Activated naive CD4-positive, alpha-beta T cell treated with anti-CD3 and anti-CD28 coated beads for 36 hours (primary cell): ENCODE measurements around the gene ZMYND12. TPM values are rescaled to one million over a fixed set of nuclear protein-coding genes. Genes with fewer than 3 reads are reported as not detected.

Experiments
- CTCF ChIA-PET: fragments of 350-600 bp; sonication (Branson Sonifier 250); formaldehyde crosslinking; loops from one replicate; lab custom pipeline; 2021; ENCODE audit warnings: antibody characterized with exemption; lab: Charles Lee
- DNase-seq: peaks from one replicate; pipeline ENCODE4 v3.0.0-alpha.2; 2020
- H3K27ac Mint-ChIP-seq: one replicate; pipeline ENCODE4 v1.8.0; 2021; ENCODE audit warnings: mild to moderate bottlenecking, mixed read lengths
- H3K27me3 Mint-ChIP-seq: one replicate; pipeline ENCODE4 v1.8.0; 2021; ENCODE audit warnings: low read depth, mixed read lengths
- H3K36me3 Mint-ChIP-seq: one replicate; pipeline ENCODE4 v1.8.0; 2021; ENCODE audit warnings: low read depth, mixed read lengths
- H3K4me1 Mint-ChIP-seq: one replicate; pipeline ENCODE4 v1.8.0; 2021; ENCODE audit warnings: low read depth, mixed read lengths
- H3K4me3 Mint-ChIP-seq: one replicate; pipeline ENCODE4 v1.8.0; 2021; ENCODE audit warnings: mild to moderate bottlenecking, moderate library complexity, mixed read lengths
- H3K9me3 Mint-ChIP-seq: one replicate; pipeline ENCODE4 v1.8.0; 2021; ENCODE audit warnings: mixed read lengths
- intact Hi-C: fragments of 100-400 bp; cut with micrococcal nuclease; formaldehyde crosslinking; loops from one replicate; pipeline ENCODE4 v1.15.1; 2023
- total RNA-seq, 2 experiments: library from RNA; stranded (reverse); gene quantifications; one replicate each; pipeline ENCODE4 v1.2.3, GENCODE V29; 2021

ZMYND12 gene
- total RNA-seq, 2 experiments from 2014 or later = 0.74 to 0.76 TPM

DNA sequence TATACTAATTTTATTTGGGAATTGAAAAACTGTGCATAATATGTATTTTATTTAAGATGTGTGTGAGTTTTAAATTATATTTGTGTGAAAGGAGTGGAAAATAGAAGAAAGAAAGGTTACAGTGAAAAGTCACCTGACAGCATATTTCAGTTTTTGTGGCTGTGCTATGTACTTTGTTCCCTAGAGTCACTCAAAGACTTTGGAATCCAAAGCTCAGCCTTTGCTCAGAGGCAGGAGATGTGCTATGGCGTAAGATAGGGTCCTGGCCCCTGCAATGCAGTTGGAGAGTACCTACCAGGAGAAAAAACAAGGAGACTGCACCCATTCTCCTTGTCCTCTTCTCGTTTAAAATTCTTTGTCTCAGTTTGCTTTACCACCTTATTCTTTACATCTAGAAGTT is 10.2 kb upstream of the ZMYND12 start:
- DNase-seq = no peak
- Mint-ChIP-seq H3K27me3 (no peaks in the 10 kb centered on the region), H3K27ac (no peak overlapping the region), H3K4me3 (no peak overlapping the region), H3K4me1 (peaks cover 21% of the 10 kb centered on the region), H3K9me3 (no peaks in the 10 kb centered on the region), H3K36me3 (no peaks in the 10 kb centered on the region)
- intact Hi-C loops = loop anchor here (10.0 kb wide), 1 partner anchor 379 kb away; the partner anchor contains the start of gene ZNF691
- CTCF ChIA-PET = no interaction called here

DNA sequence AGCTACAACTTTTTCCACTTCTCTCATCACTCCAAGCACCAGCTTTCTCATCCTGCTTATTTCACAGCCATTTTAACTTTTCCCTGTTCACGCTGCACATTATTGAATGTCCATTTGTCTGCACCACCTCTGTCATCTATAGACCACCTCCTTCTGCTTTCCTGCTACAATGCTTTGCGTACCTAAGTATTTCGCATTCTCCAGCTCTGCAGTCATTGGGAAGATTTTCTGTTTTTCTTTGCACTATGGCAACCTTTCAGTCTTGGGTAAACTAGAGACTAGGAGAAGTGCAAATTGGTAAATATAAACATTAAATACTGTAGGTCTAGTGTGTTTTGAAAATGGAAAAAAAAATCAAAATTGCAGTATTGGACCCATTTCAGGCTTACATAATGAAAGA is 8.1 kb upstream of the ZMYND12 start:
- H3K36me3 Mint-ChIP-seq = peaks cover 13% of the 10 kb centered on the region
- peaks cover 26% of the 10 kb centered on the region for H3K4me1 Mint-ChIP-seq
- CTCF ChIA-PET = no interaction called here
- no peak overlapping the region for H3K27ac Mint-ChIP-seq
- peak overlapping the region; percentile 77 for H3K4me3 Mint-ChIP-seq
- no peaks in the 10 kb centered on the region for H3K9me3 Mint-ChIP-seq
- DNase-seq = no peak
- H3K27me3 Mint-ChIP-seq = no peaks in the 10 kb centered on the region
- intact Hi-C loops = loop anchor here (2.0 to 10.0 kb wide), 3 partner anchors 219 to 381 kb away; partner anchors contain the start of genes ERMAP, SVBP, YBX1 and ZNF691

DNA sequence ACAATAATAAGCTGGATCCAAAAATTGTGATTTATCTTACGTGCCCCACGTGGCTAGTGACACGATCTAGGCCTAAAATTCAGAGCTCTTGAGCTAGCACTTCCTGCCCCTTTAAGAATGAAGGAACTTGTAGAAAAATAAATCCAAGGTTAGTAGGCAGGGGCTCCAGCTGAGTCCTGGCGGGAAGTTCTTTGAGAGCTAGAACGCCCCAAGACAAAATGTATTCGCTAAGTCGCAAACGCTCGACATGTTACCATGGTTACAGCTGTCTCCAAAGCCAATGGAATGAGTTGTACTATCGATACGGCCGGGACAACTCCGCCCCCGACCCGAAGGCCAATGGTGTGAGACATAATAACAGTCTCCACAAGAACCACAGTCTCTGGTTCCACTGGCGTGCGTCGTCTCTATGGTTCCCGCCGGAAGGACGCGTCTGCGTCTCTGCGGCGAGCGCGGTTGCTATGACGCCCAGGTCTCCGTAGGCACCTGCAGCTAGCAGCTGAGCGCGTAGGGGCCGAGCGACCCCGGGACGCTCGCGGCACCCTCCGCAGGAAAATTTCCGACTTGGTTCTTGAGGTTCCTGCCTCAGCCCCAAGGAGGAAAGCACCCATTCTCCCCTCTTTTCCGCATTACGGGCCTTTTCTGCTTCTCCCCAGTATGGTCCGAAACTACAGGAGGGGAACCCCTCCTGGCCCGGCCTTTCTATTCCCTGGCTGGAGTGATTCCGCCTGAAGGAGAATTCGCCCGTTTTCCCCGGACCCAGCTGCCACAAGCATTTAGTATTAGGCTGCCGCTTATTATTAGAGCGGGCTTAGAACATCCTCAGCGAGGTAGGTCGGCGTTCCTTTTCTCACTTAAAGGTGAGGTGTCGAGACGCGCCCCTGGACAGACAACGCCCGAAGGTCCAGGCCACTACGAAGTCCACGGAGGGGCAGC is 7.3 kb upstream of the ZMYND12 start, which contains the start of gene CCDC30:
TSS of gene CCDC30 (plus strand) at position 459 of the 936 bp plus-strand sequence. CDS start 17,266 bp downstream, outside the sequence.
- peaks cover 18% of the 10 kb centered on the region for H3K36me3 Mint-ChIP-seq
- H3K9me3 Mint-ChIP-seq = no peaks in the 10 kb centered on the region
- intact Hi-C loops = loop anchor here (2.0 to 10.0 kb wide), 3 partner anchors 220 to 382 kb away; partner anchors contain the start of genes ERMAP, SVBP, YBX1 and ZNF691
- H3K27ac Mint-ChIP-seq = peak within 1 kb of the TSS; percentile 34
- H3K4me1 Mint-ChIP-seq = peaks cover 32% of the 10 kb centered on the region
- DNase-seq = peak; percentile 97
- peak within 1 kb of the TSS; percentile 77 for H3K4me3 Mint-ChIP-seq
- no peaks in the 10 kb centered on the region for H3K27me3 Mint-ChIP-seq
- CTCF ChIA-PET = interaction anchor here (1.4 kb wide), 1 partner anchor 289 kb away, joined by 5 read pairs; no protein-coding TSS in a partner anchor

- CTCF ChIA-PET = no interaction called here
These were observed 5.4 kb upstream of the ZMYND12 start for GRCh38 chr1:42461196-42461595.

DNA sequence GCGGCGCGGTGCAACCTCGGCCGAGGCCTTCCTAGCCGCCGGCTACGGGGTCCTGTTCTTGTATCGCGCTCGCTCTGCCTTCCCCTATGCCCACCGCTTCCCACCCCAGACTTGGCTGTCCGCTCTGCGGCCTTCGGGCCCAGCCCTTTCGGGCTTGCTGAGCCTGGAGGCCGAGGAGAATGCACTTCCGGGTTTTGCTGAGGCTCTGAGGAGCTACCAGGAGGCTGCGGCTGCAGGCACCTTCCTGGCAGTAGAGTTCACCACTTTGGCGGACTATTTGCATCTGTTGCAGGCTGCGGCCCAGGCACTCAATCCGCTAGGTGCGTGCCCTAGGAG is 900 bp upstream of the ZMYND12 start:
- peak; percentile 69 for DNase-seq
- peaks cover 24% of the 10 kb centered on the region for H3K4me1 Mint-ChIP-seq
- H3K27me3 Mint-ChIP-seq = no peaks in the 10 kb centered on the region
- H3K4me3 Mint-ChIP-seq = peak overlapping the region; percentile 95
- no peaks in the 10 kb centered on the region for H3K9me3 Mint-ChIP-seq
- intact Hi-C loops = loop anchor here (1.0 to 10.0 kb wide), 6 partner anchors 64 to 1762 kb away; partner anchors contain the start of genes C1orf50, FOXJ3, NFYC and P3H1
- H3K36me3 Mint-ChIP-seq = peaks cover 32% of the 10 kb centered on the region
- CTCF ChIA-PET = interaction anchor here (1.2 to 1.3 kb wide), 2 partner anchors 118 to 284 kb away, joined by 4 to 5 read pairs; no protein-coding TSS in a partner anchor
- peak overlapping the region; percentile 94 for H3K27ac Mint-ChIP-seq

More at GRCh38 chr1:42461196-42461595, 5.4 kb upstream of the ZMYND12 start:
- H3K4me1 Mint-ChIP-seq = peaks cover 42% of the 10 kb centered on the region
- H3K27me3 Mint-ChIP-seq = no peaks in the 10 kb centered on the region
- peaks cover 30% of the 10 kb centered on the region for H3K36me3 Mint-ChIP-seq
- no peaks in the 10 kb centered on the region for H3K9me3 Mint-ChIP-seq
- H3K27ac Mint-ChIP-seq = no peak overlapping the region
- intact Hi-C loops = loop anchor here (5.0 to 10.0 kb wide), 2 partner anchors 356 to 384 kb away; partner anchors contain the start of genes ERMAP, SVBP and ZNF691
- no peak for DNase-seq
- H3K4me3 Mint-ChIP-seq = no peak overlapping the region

- H3K27ac Mint-ChIP-seq = no peak overlapping the region
- CTCF ChIA-PET = interaction anchor here (0.9 kb wide), 1 partner anchor 134 kb away, joined by 3 read pairs; no protein-coding TSS in a partner anchor
- DNase-seq = no peak
- intact Hi-C loops = loop anchor here (10.0 kb wide), 1 partner anchor 1760 kb away; the partner anchor contains the start of gene NFYC
- H3K9me3 Mint-ChIP-seq = no peaks in the 10 kb centered on the region
- no peak overlapping the region for H3K4me3 Mint-ChIP-seq
- H3K27me3 Mint-ChIP-seq = no peaks in the 10 kb centered on the region
- H3K4me1 Mint-ChIP-seq = peaks cover 25% of the 10 kb centered on the region
- H3K36me3 Mint-ChIP-seq = peaks cover 21% of the 10 kb centered on the region
These were observed 1.4 kb downstream of the ZMYND12 start for GRCh38 chr1:42454403-42454802.

- CTCF ChIA-PET = no interaction called here
- Mint-ChIP-seq H3K4me3 (no peak overlapping the region), H3K27ac (no peak overlapping the region), H3K27me3 (no peaks in the 10 kb centered on the region), H3K4me1 (peaks cover 21% of the 10 kb centered on the region), H3K36me3 (peaks cover 17% of the 10 kb centered on the region), H3K9me3 (no peaks in the 10 kb centered on the region)
- DNase-seq = no peak
- intact Hi-C loops = loop anchor here (10.0 kb wide), 1 partner anchor 1759 kb away; the partner anchor contains the start of gene NFYC
These were observed 2.4 kb downstream of the ZMYND12 start for GRCh38 chr1:42453386-42453785.

DNA sequence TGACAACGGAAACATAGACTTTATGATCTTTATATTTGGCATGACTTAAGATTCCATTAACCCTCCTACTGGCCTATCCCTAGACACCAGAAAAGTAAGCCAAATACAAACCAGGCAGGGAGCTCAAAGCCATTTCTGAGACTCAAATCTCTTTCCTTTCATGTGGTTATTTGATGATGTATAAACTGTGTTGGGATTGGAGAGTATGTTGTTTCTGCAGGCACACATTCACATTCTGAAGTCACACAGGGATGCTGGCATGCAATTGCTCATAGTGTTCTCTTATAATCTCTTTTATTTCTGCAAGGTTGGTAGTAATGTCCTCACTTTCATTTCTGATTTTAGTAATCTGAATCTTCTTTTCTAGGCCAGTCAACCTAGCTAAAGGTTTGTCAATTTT is 5.8 kb downstream of the ZMYND12 start:
- Mint-ChIP-seq H3K4me3 (no peak overlapping the region), H3K36me3 (no peaks in the 10 kb centered on the region), H3K27me3 (no peaks in the 10 kb centered on the region), H3K9me3 (no peaks in the 10 kb centered on the region), H3K27ac (no peak overlapping the region), H3K4me1 (peaks cover 6% of the 10 kb centered on the region)
- no peak for DNase-seq
- CTCF ChIA-PET = interaction anchor here (0.5 kb wide), 1 partner anchor 25 kb away, joined by 3 read pairs; no protein-coding TSS in a partner anchor
- intact Hi-C loops = loop anchor here (10.0 kb wide), 1 partner anchor 1755 kb away; the partner anchor contains the start of gene NFYC

DNA sequence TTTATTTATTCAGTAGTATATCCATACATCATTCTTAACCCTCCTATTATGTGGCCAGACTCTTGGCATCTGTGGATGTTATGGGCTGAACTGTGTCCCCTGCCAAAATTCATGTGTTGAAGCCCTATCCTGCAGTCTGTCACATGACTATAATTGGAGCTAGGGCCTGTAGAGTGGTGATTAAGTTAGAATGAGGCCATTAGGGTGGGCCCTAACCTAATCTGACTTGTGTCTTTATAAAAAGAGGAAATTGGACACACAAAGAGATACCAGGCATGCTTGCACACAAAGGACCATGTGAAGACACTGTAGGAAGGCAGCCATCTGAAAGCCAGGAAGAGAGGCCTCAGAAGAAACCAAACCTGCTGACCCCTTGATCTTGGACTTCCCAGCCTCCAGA is 6.6 kb downstream of the ZMYND12 start:
- intact Hi-C loops = no loop called here

GRCh38 chr1:42442662-42443061 is 13.2 kb downstream of the ZMYND12 start:
- no peaks in the 10 kb centered on the region for H3K27me3 Mint-ChIP-seq
- H3K27ac Mint-ChIP-seq = no peak overlapping the region
- no peaks in the 10 kb centered on the region for H3K36me3 Mint-ChIP-seq
- intact Hi-C loops = no loop called here
- no peaks in the 10 kb centered on the region for H3K4me1 Mint-ChIP-seq
- DNase-seq = no peak
- H3K4me3 Mint-ChIP-seq = no peak overlapping the region
- CTCF ChIA-PET = no interaction called here
- no peaks in the 10 kb centered on the region for H3K9me3 Mint-ChIP-seq

More for the DNA sequence above, 6.6 kb downstream of the ZMYND12 start:
- Mint-ChIP-seq H3K4me1 (peaks cover 6% of the 10 kb centered on the region), H3K36me3 (no peaks in the 10 kb centered on the region), H3K27ac (no peak overlapping the region), H3K4me3 (no peak overlapping the region), H3K27me3 (no peaks in the 10 kb centered on the region), H3K9me3 (no peaks in the 10 kb centered on the region)
- no peak for DNase-seq
- CTCF ChIA-PET = no interaction called here

DNA sequence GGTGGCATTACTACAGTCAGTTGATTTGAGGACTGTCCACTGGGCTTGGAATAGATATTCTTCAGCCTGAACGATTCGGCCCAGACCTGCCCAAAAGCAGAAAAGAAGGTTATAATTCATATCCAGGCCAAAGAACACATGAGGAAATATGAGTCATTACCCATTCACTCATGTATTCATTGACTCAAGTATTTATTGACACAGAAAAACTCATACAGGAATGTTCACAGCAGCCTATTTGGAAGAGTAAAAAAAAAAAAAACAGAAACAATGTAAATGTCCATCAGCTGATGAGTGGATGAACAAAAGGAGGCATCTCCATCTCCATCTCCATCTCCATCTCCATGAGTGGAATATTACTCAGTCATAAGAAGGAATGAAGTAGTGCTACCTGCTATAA is 15.9 kb downstream of the ZMYND12 start:
- CTCF ChIA-PET = interaction anchor here (0.6 kb wide), 1 partner anchor 52 kb away, joined by 9 read pairs; no protein-coding TSS in a partner anchor

DNA sequence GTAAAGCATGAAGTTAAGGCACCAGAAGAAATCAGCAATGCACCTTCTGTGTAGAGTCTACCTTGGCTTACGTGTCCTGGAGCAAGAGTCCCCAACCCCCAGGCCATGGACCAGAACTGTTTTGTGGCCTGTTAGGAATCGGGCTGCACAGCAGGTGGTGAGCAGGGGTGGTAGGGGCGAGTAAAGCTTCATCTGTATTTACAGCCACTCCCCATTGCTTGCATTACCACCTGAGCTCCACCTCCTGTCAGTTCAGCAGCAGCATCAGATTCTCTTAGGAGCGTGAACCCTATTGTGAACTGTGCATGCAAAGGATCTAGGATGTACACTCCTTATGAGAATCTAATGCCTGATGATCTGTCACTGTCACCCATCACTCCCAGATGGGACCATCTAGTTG is 21.5 kb downstream of the ZMYND12 start:
- CTCF ChIA-PET = no interaction called here
- Mint-ChIP-seq H3K4me1 (no peaks in the 10 kb centered on the region), H3K36me3 (no peaks in the 10 kb centered on the region)

More for the DNA sequence above, 15.9 kb downstream of the ZMYND12 start:
- Mint-ChIP-seq H3K4me1 (no peaks in the 10 kb centered on the region), H3K27ac (no peak overlapping the region), H3K36me3 (no peaks in the 10 kb centered on the region), H3K9me3 (no peaks in the 10 kb centered on the region), H3K4me3 (no peak overlapping the region), H3K27me3 (no peaks in the 10 kb centered on the region)
- no peak for DNase-seq
- intact Hi-C loops = no loop called here

More for the DNA sequence above, 21.5 kb downstream of the ZMYND12 start:
- no peaks in the 10 kb centered on the region for H3K27me3 Mint-ChIP-seq
- H3K27ac Mint-ChIP-seq = no peak overlapping the region
- H3K4me3 Mint-ChIP-seq = no peak overlapping the region
- no peak for DNase-seq
- no peaks in the 10 kb centered on the region for H3K9me3 Mint-ChIP-seq
- intact Hi-C loops = no loop called here
